IMR-90 (cell line): ENCODE measurements around the gene ACTMAP. TPM values are rescaled to one million over a fixed set of nuclear protein-coding genes. Genes with fewer than 3 reads are reported as not detected.
A peak's percentile ranks its signal among the peaks of the same experiment; 100 is the strongest.

Experiments
- ATAC-seq: fragments of 200-7000 bp; cut with Tn5 transposase; 2 replicates; pipeline ENCODE4 v1.9.1; 2020; ENCODE audit warnings: low read depth, mild to moderate bottlenecking, moderate library complexity
- Bru-seq: library from RNA; stranded (reverse); fragments of 400-500 nt; gene quantifications from one replicate; lab custom pipeline; 2021; lab: Mats Ljungman, UMichigan
- BruChase-seq, 2 experiments: library from RNA; stranded (reverse); fragments of 400-500 nt; gene quantifications; one replicate each; lab custom pipeline; 2021; lab: Mats Ljungman, UMichigan
- BruUV-seq: library from RNA; stranded (reverse); fragments of 400-500 nt; replicated peaks from 2 replicates; lab custom pipeline; 2021; lab: Mats Ljungman, UMichigan
- CTCF ChIA-PET: fragments of 300-600 bp; formaldehyde crosslinking; extraction: SDS; loops from one replicate; lab custom pipeline; 2021; ENCODE audit warnings: antibody characterized with exemption; lab: Yijun Ruan, JAX
- POLR2A ChIA-PET: fragments of 300-600 bp; sonication (Branson Sonifier 250); formaldehyde crosslinking; loops from one replicate; lab custom pipeline; 2022; ENCODE audit warnings: antibody characterized with exemption; ENCODE audit not compliant: unreplicated experiment; lab: Charles Lee
- DNase-seq: peaks from one replicate; pipeline ENCODE4 v3.0.0; 2013
- H2AFZ ChIP-seq: replicated peaks from 2 replicates; pipeline ENCODE3; 2013; ENCODE audit warnings: low read length, mild to moderate bottlenecking; ENCODE audit not compliant: poor library complexity
- H2AK5ac ChIP-seq: 2 replicates; pipeline ENCODE4 v1.6.1; 2013; ENCODE audit warnings: low read depth, low read length, inconsistent platforms
- H2AK9ac ChIP-seq: replicated peaks from 2 replicates; pipeline ENCODE3; 2013; ENCODE audit warnings: mild to moderate bottlenecking, low read depth, low read length, moderate library complexity; ENCODE audit not compliant: poor library complexity
- H2BK120ac ChIP-seq: 2 replicates; pipeline ENCODE4 v1.6.1; 2013; ENCODE audit warnings: low read depth, low read length, inconsistent platforms
- H2BK15ac ChIP-seq: 3 replicates; pipeline ENCODE4 v1.6.1; 2013; ENCODE audit warnings: low read depth, low read length, inconsistent platforms
- H2BK20ac ChIP-seq: 2 replicates; pipeline ENCODE4 v1.6.1; 2013; ENCODE audit warnings: low read depth, mild to moderate bottlenecking, inconsistent platforms, low read length, moderate library complexity
- H2BK5ac ChIP-seq: 2 replicates; pipeline ENCODE4 v1.6.1; 2013; ENCODE audit warnings: mild to moderate bottlenecking, low read depth, low read length, inconsistent platforms; ENCODE audit not compliant: poor library complexity, severe bottlenecking
- H3K14ac ChIP-seq: replicated peaks from 2 replicates; pipeline ENCODE4 v1.6.1; 2013; ENCODE audit warnings: low read depth, low read length, inconsistent platforms
- H3K18ac ChIP-seq: 2 replicates; pipeline ENCODE4 v1.6.1; 2013; ENCODE audit warnings: low read depth, low read length, control low read depth
- H3K23ac ChIP-seq: 2 replicates; pipeline ENCODE4 v1.6.1; 2013; ENCODE audit warnings: low read depth, low read length, inconsistent platforms
- H3K27ac ChIP-seq: 2 replicates; pipeline ENCODE4 v1.5.1; 2013; ENCODE audit warnings: mild to moderate bottlenecking, control low read depth, low read length; ENCODE audit not compliant: insufficient read depth
- H3K27me3 ChIP-seq: 2 replicates; pipeline ENCODE4 v1.6.1; 2013; ENCODE audit warnings: low read length; ENCODE audit not compliant: control insufficient read depth, insufficient read depth
- H3K36me3 ChIP-seq: 2 replicates; pipeline ENCODE4 v1.6.1; 2013; ENCODE audit warnings: low read length, mixed read lengths; ENCODE audit not compliant: control insufficient read depth, insufficient read depth
- H3K4ac ChIP-seq: 2 replicates; pipeline ENCODE4 v1.6.1; 2013; ENCODE audit warnings: low read depth, low read length, inconsistent platforms
- H3K4me1 ChIP-seq: 2 replicates; pipeline ENCODE4 v1.6.1; 2013; ENCODE audit warnings: low read length, mixed read lengths; ENCODE audit not compliant: control insufficient read depth, insufficient read depth
- H3K4me2 ChIP-seq: 2 replicates; pipeline ENCODE4 v1.6.1; 2013; ENCODE audit warnings: low read depth, mild to moderate bottlenecking, control low read depth, low read length, moderate library complexity
- H3K4me3 ChIP-seq: 2 replicates; pipeline ENCODE4 v1.5.1; 2013; ENCODE audit warnings: low read depth, mild to moderate bottlenecking, control low read depth, low read length, moderate library complexity; ENCODE audit not compliant: insufficient read depth
- H3K56ac ChIP-seq: 2 replicates; pipeline ENCODE4 v1.6.1; 2013; ENCODE audit warnings: low read length, inconsistent platforms; ENCODE audit not compliant: insufficient read depth; ENCODE audit errors: extremely low read depth
- H3K79me1 ChIP-seq, 2 experiments: 2 replicates each; pipeline ENCODE4 v1.6.1; 2013; ENCODE audit warnings: low read length in 2 of 2, inconsistent platforms in 1 of 2, low read depth in 1 of 2
- H3K9ac ChIP-seq: 2 replicates; pipeline ENCODE4 v1.6.1; 2013; ENCODE audit warnings: low read depth, low read length, control low read depth
- H3K9me1 ChIP-seq: 2 replicates; pipeline ENCODE4 v1.6.1; 2013; ENCODE audit warnings: low read length, inconsistent platforms; ENCODE audit not compliant: insufficient read depth
- H3K9me3 ChIP-seq: 2 replicates; pipeline ENCODE4 v1.6.1; 2013; ENCODE audit warnings: low read length; ENCODE audit not compliant: control insufficient read depth, insufficient read depth
- H4K20me1 ChIP-seq: 2 replicates; pipeline ENCODE4 v1.6.1; 2013; ENCODE audit warnings: low read length, inconsistent platforms; ENCODE audit not compliant: insufficient read depth
- H4K5ac ChIP-seq: 2 replicates; pipeline ENCODE4 v1.6.1; 2013; ENCODE audit warnings: mild to moderate bottlenecking, low read depth, low read length, control low read depth
- H4K8ac ChIP-seq, 2 experiments: 2 replicates each; pipeline ENCODE4 v1.6.1; 2013; ENCODE audit warnings: low read depth in 2 of 2, low read length in 2 of 2, control low read depth in 1 of 2, inconsistent platforms in 1 of 2
- H4K91ac ChIP-seq: 2 replicates; pipeline ENCODE4 v1.6.1; 2013; ENCODE audit warnings: low read depth, low read length, inconsistent platforms; ENCODE audit not compliant: insufficient read depth
- MXI1 ChIP-seq: IDR thresholded peaks from 2 replicates; pipeline ENCODE4 v1.6.1; 2012; ENCODE audit warnings: low read depth, mild to moderate bottlenecking, low read length, moderate library complexity, borderline replicate concordance
- NFE2L2 ChIP-seq: fragments of 150-350 bp; IDR thresholded peaks from 2 replicates; pipeline ENCODE4 v1.6.1; 2016; ENCODE audit warnings: low read depth, mild to moderate bottlenecking, low read length
- POLR2A ChIP-seq: IDR thresholded peaks from 2 replicates; pipeline ENCODE4 v1.6.1; 2012; ENCODE audit warnings: mild to moderate bottlenecking, low read depth, low read length
- RCOR1 ChIP-seq: IDR thresholded peaks from 2 replicates; pipeline ENCODE4 v1.6.1; 2012; ENCODE audit warnings: mild to moderate bottlenecking, low read length, improper control_type of control experiment; ENCODE audit not compliant: insufficient replicate concordance
- SMC3 ChIP-seq: fragments of 150-350 bp; IDR thresholded peaks from 2 replicates; pipeline ENCODE4 v1.6.1; 2016; ENCODE audit warnings: low read depth, mild to moderate bottlenecking, antibody characterized with exemption, low read length, moderate library complexity
- WGBS, 2 experiments: methylation state at CpG; one replicate each; pipeline versions ENCODE4 v1.1.5 to v1.1.7; 2013; ENCODE audit warnings: missing lambda C conversion rate in 2 of 2; ENCODE audit not compliant: insufficient read length in 1 of 2; ENCODE audit errors: extremely low coverage in 2 of 2; 5-methylcytosine and 5-hydroxymethylcytosine counted together
- dilution Hi-C: fragments of 300-500 bp; cut with HindIII; formaldehyde crosslinking; loops from one replicate; pipeline ENCODE4 v1.14.3; 2018; ENCODE audit warnings: low sequenced_read_pairs; ENCODE audit not compliant: unreplicated experiment
- in situ Hi-C: fragments of 300-500 bp; cut with MboI; formaldehyde crosslinking; loops from 3 replicates; pipeline ENCODE4 v1.14.3; 2019; ENCODE audit warnings: low sequenced_read_pairs, inconsistent platforms, mixed read lengths
- intact Hi-C: fragments of 100-400 bp; cut with micrococcal nuclease; formaldehyde crosslinking; loops from 2 replicates; pipeline ENCODE4 v1.10.0; 2022
- long read RNA-seq: library from polyadenylated mRNA; unstranded; transcript quantifications from one replicate; pipeline ENCODE4 v2.0.0, GENCODE V29; 2021; ENCODE audit not compliant: unreplicated experiment
- polyA plus RNA-seq, 3 experiments: library from polyadenylated mRNA; depleted of rRNA; stranded (reverse); fragments of >200 nt; gene quantifications; 2 replicates each; pipeline ENCODE4 v1.2.3, GENCODE V29; 2012; ENCODE audit warnings: low replicate concordance in 1 of 3
- total RNA-seq: library from RNA; depleted of rRNA; stranded (reverse); fragments of >200 nt; gene quantifications from 2 replicates; pipeline ENCODE4 v1.2.3, GENCODE V29; 2012; rRNA removed
- TF ChIP-seq, protein P1 (sequence below): fragments of 150-350 bp; IDR thresholded peaks from 2 replicates; pipeline ENCODE4 v1.6.1; 2017; ENCODE audit warnings: mild to moderate bottlenecking, antibody characterized with exemption, low read length, low read depth
- TF ChIP-seq, protein P2 (sequence below): conservative IDR thresholded peaks from 2 replicates; pipeline ENCODE4 v1.5.1; 2012; ENCODE audit warnings: mild to moderate bottlenecking, low read depth, low read length, improper control_type of control experiment
- TF ChIP-seq, protein P3 (sequence below): fragments of 150-350 bp; IDR thresholded peaks from 2 replicates; pipeline ENCODE4 v1.6.1; 2016; ENCODE audit warnings: low read depth, mild to moderate bottlenecking, low read length, moderate library complexity, borderline replicate concordance

Gene ACTMAP, protein sequence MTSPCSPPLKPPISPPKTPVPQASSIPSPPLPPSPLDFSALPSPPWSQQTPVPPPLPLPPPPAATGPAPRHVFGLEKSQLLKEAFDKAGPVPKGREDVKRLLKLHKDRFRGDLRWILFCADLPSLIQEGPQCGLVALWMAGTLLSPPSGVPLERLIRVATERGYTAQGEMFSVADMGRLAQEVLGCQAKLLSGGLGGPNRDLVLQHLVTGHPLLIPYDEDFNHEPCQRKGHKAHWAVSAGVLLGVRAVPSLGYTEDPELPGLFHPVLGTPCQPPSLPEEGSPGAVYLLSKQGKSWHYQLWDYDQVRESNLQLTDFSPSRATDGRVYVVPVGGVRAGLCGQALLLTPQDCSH
- 0.28 and 0.54 TPM in 2 replicates for total RNA-seq
- 4.9 and 5.4 TPM in 2 replicates for polyA plus RNA-seq (2012; rRNA removed)
- 4.2 and 5.8 TPM in 2 replicates for polyA plus RNA-seq (2012; cell fraction: cytosol; rRNA removed)
- 6.8 and 12.2 TPM in 2 replicates for polyA plus RNA-seq (2012; cell fraction: nucleus; rRNA removed; ENCODE audit: low replicate concordance)
- Bru-seq, nascent RNA: percentile 48 among the genes with signal in this experiment
- percentile 66 among the genes with signal in this experiment for BruChase-seq, experiment 1, labeled RNA remaining after a 6-hour chase
- BruChase-seq, experiment 2, labeled RNA remaining after a 2-hour chase: percentile 57 among the genes with signal in this experiment
- long read RNA-seq, partial matches to known transcripts: 3 of 8 reads
- long read RNA-seq, other reads (novel, unspliced or antisense): 5 of 8 reads

DNA sequence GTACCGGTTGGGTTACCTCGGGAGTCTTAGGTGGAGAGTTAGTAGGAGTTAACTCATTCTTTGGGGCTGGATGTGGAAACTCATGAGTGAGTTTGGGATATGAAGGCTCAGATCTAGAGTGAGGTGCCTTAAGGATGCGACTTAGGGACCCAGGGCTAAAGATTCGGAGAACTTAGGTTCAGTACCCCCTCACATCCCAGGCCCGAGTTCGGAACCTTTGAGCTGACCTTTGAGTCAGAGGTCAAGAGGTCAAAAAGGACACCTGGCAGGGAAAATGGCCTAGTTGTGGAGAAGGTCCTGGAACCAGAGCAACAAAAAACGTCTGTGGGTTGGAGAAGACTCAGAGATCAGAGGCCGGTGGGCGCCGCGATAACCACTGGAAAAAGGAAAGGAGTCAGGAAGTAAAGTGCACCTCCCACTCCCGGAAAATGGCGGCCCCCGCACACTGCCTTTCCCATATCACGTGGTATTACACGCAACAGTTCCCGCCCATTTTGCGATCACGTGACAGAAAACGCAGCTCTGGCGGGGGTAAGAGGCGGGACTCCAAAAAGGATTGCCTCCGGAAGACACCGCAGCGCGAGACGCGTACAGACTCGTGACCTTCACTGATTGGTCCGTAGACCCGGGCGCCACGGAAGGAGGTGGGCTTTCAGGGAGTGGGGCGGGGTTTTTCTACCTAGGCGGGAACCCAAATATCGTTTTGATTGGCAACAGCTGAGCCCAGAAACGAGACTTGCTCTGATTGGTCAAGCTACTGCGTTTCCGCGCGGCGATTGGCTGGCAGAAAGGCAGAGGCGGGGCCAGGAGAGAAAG is at the start of gene ACTMAP:
Gene ACTMAP, minus strand, starts transcription at position 420 of the 816 bp plus-strand sequence. CDS start 674 bp downstream, outside the sequence.
- Histone ChIP-seq H3K23ac (peak within 1 kb of the TSS; percentile 98), H3K18ac (peak within 1 kb of the TSS; percentile 75), H3K9ac (peak within 1 kb of the TSS; percentile 91), H3K4me2 (peak within 1 kb of the TSS; percentile 99), H3K14ac (peak within 1 kb of the TSS; percentile 97), H3K27me3 (no peaks in the 10 kb centered on the region), H3K9me1 (peaks cover 6% of the 10 kb centered on the region), H3K9me3 (no peaks in the 10 kb centered on the region), H3K56ac (peak within 1 kb of the TSS; percentile 89), H4K5ac (peak within 1 kb of the TSS; percentile 98), H2AK9ac (peak within 1 kb of the TSS; percentile 100), H3K36me3 (peaks cover 4% of the 10 kb centered on the region; the same call in 1 of the 2 replicates), H2BK5ac (peak within 1 kb of the TSS; percentile 83), H2BK20ac (peak within 1 kb of the TSS; percentile 30), H3K79me1 (peaks cover 16 to 36% of the 10 kb centered on the region in 2 experiments), H3K4me3 (peak within 1 kb of the TSS; percentile 64), H4K8ac (peak within 1 kb of the TSS; percentile 99 to 100), H2BK120ac (peak within 1 kb of the TSS; percentile 79), H3K4me1 (peaks cover 11% of the 10 kb centered on the region), H3K27ac (peak within 1 kb of the TSS; percentile 85), H2BK15ac (peak within 1 kb of the TSS; percentile 60; the same call in 2 of the 3 replicates), H2AFZ (peak within 1 kb of the TSS; percentile 96), H4K91ac (peak within 1 kb of the TSS; percentile 97), H3K4ac (peak within 1 kb of the TSS; percentile 98), H4K20me1 (peaks cover 13% of the 10 kb centered on the region), H2AK5ac (peak within 1 kb of the TSS; percentile 99)
- BruUV-seq: TSS peak; percentile 95
- ATAC-seq (peak; percentile 94), DNase-seq (peak; percentile 100)
- intact Hi-C loops (loop anchor here (2.0 to 5.0 kb wide), 4 partner anchors 29 to 59 kb away; partner anchors contain the start of genes COQ8B, EGLN2, ITPKC and NUMBL), in situ Hi-C loops (no loop called here), dilution Hi-C loops (no loop called here)
- WGBS, 2 experiments: 0% methylated on average over 26 of the region's 43 CpGs; no CpG with 5 or more reads in 1 of the 2 experiments
- ChIA-PET POLR2A (interaction anchor here (0.6 to 0.7 kb wide), 2 partner anchors 28 to 668 kb away, joined by 3 to 4 read pairs; no protein-coding TSS in a partner anchor), CTCF (interaction anchor here (0.9 kb wide), 2 partner anchors 48 to 87 kb away, joined by 3 to 4 read pairs; partner anchors contain the start of gene EGLN2)
- TF ChIP-seq SMC3: no peak
- TF ChIP-seq, protein P1, sequence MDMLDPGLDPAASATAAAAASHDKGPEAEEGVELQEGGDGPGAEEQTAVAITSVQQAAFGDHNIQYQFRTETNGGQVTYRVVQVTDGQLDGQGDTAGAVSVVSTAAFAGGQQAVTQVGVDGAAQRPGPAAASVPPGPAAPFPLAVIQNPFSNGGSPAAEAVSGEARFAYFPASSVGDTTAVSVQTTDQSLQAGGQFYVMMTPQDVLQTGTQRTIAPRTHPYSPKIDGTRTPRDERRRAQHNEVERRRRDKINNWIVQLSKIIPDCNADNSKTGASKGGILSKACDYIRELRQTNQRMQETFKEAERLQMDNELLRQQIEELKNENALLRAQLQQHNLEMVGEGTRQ: peak; percentile 100
- no peak for TF ChIP-seq NFE2L2
- TF ChIP-seq, protein P2, sequence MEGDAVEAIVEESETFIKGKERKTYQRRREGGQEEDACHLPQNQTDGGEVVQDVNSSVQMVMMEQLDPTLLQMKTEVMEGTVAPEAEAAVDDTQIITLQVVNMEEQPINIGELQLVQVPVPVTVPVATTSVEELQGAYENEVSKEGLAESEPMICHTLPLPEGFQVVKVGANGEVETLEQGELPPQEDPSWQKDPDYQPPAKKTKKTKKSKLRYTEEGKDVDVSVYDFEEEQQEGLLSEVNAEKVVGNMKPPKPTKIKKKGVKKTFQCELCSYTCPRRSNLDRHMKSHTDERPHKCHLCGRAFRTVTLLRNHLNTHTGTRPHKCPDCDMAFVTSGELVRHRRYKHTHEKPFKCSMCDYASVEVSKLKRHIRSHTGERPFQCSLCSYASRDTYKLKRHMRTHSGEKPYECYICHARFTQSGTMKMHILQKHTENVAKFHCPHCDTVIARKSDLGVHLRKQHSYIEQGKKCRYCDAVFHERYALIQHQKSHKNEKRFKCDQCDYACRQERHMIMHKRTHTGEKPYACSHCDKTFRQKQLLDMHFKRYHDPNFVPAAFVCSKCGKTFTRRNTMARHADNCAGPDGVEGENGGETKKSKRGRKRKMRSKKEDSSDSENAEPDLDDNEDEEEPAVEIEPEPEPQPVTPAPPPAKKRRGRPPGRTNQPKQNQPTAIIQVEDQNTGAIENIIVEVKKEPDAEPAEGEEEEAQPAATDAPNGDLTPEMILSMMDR: no peak
- peak; percentile 12 for TF ChIP-seq RCOR1
- TF ChIP-seq MXI1: no peak
- peak; percentile 67; the same call in 1 of the 2 replicates for TF ChIP-seq POLR2A
- TF ChIP-seq, protein P3, sequence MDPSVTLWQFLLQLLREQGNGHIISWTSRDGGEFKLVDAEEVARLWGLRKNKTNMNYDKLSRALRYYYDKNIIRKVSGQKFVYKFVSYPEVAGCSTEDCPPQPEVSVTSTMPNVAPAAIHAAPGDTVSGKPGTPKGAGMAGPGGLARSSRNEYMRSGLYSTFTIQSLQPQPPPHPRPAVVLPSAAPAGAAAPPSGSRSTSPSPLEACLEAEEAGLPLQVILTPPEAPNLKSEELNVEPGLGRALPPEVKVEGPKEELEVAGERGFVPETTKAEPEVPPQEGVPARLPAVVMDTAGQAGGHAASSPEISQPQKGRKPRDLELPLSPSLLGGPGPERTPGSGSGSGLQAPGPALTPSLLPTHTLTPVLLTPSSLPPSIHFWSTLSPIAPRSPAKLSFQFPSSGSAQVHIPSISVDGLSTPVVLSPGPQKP: no peak
